IPS-20b (cell line): ENCODE data around the gene CD22.
"Not testable (repeated sequence)": the region's sequence is repeated elsewhere in the genome, so short reads cannot be mapped to it uniquely, and the experiment has no call there.

Experiments
- H3K27ac ChIP-seq: one replicate; pipeline ENCODE4 v1.5.1; 2013; ENCODE audit warnings: low read length
- H3K27me3 ChIP-seq: 2 replicates; pipeline ENCODE4 v1.6.1; 2013; ENCODE audit warnings: mild to moderate bottlenecking, low read length, inconsistent platforms; ENCODE audit not compliant: insufficient read depth
- H3K36me3 ChIP-seq: 2 replicates; pipeline ENCODE4 v1.6.1; 2013; ENCODE audit warnings: low read depth, mild to moderate bottlenecking, inconsistent platforms, low read length, moderate library complexity; ENCODE audit not compliant: insufficient read depth
- H3K4me1 ChIP-seq: 2 replicates; pipeline ENCODE4 v1.6.1; 2013; ENCODE audit warnings: mild to moderate bottlenecking, control low read depth, inconsistent platforms, low read length, moderate library complexity; ENCODE audit not compliant: insufficient read depth
- H3K4me3 ChIP-seq: 2 replicates; pipeline ENCODE4 v1.5.1; 2013; ENCODE audit warnings: mild to moderate bottlenecking, low read length, inconsistent platforms
- H3K9ac ChIP-seq: 2 replicates; pipeline ENCODE4 v1.6.1; 2013; ENCODE audit warnings: low read depth, mild to moderate bottlenecking, inconsistent platforms, low read length, moderate library complexity
- H3K9me3 ChIP-seq: 2 replicates; pipeline ENCODE4 v1.6.1; 2013; ENCODE audit warnings: mild to moderate bottlenecking, low read depth, low read length, inconsistent platforms; ENCODE audit not compliant: insufficient read depth

Gene CD22

DNA sequence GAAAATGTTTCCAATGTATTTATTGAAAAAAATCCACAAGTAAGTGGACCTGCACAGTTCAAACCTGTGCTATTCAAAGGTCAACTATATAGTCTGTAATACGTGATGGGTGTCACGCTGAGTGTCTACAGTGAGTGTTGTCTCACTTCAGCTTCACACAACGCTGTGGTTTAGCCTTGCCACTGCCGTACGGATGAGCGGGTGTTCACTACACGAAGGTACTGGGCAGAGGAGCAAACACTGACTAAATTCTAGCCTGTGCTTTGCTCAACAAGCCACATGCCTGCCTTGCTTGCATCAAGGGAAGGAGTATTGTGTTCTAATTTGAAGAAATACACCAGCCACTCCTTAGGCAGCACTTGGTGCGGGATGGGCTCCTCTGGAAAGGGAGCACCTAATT, 25.9 kb downstream of the CD22 start:
- H3K9ac ChIP-seq, result no peak overlapping the region
- H3K9me3 ChIP-seq, result no peaks in the 10 kb centered on the region
- H3K36me3 ChIP-seq, result no peaks in the 10 kb centered on the region
- no peak overlapping the region for H3K4me3 ChIP-seq
- H3K4me1 ChIP-seq, result no peaks in the 10 kb centered on the region
- H3K27ac ChIP-seq, result no peak overlapping the region
- no peaks in the 10 kb centered on the region for H3K27me3 ChIP-seq

DNA sequence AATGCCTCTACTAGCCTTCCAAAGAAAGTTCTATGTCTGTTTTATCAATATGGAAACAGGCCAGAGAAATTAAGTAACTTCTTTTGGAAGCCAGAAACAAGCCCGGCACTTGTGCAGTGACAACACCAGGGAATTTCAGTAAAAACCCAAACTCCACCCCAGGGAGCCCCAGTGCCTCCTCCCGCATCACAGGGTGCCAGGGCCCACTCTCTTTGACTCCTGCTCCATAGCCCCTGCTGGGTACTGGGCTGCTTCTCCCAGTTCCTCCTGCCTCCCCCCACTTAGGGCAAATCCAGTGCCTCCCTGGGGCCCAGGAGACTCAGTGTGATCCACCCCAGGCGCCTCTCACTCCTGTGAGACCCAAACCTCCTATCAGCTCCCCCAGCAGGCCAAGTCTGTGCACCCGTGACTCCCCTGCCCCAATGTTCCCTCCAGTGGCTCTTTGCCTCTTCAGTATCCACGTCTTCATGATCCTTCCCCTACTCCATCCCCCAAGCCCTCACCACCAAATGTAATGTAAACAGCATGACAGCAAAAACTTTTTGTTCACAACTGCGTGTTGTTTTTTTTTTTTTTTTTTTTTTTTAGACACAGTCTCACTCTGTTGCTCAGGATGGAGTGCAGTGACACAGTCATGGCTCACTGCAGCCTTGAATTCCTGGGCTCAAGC, 26.9 kb downstream of the CD22 start:
- no peaks in the 10 kb centered on the region for H3K27me3 ChIP-seq
- H3K27ac ChIP-seq, result no peak overlapping the region
- no peak overlapping the region for H3K9ac ChIP-seq
- H3K4me3 ChIP-seq, result no peak overlapping the region
- no peaks in the 10 kb centered on the region for H3K36me3 ChIP-seq
- H3K9me3 ChIP-seq, result no peaks in the 10 kb centered on the region
- no peaks in the 10 kb centered on the region for H3K4me1 ChIP-seq

GRCh38 chr19:35357867-35358573, 29.0 kb downstream of the CD22 start, which contains the start of gene FFAR3:
Gene FFAR3 (plus strand): TSS chr19:35358460. CDS start chr19:35358891, 431 bp downstream.
- H3K27ac ChIP-seq, result no peak within 1 kb of the TSS
- H3K36me3 ChIP-seq, result no peaks in the 10 kb centered on the region
- no peaks in the 10 kb centered on the region for H3K4me1 ChIP-seq
- H3K9me3 ChIP-seq, result no peaks in the 10 kb centered on the region
- H3K9ac ChIP-seq, result no peak within 1 kb of the TSS
- no peak within 1 kb of the TSS for H3K4me3 ChIP-seq
- no peaks in the 10 kb centered on the region for H3K27me3 ChIP-seq

DNA sequence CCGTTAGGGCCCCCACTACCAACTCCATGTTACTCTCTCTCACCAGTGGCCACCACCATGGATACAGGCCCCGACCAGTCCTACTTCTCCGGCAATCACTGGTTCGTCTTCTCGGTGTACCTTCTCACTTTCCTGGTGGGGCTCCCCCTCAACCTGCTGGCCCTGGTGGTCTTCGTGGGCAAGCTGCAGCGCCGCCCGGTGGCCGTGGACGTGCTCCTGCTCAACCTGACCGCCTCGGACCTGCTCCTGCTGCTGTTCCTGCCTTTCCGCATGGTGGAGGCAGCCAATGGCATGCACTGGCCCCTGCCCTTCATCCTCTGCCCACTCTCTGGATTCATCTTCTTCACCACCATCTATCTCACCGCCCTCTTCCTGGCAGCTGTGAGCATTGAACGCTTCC, 29.8 kb downstream of the CD22 start:
- not testable (repeated sequence) for H3K36me3 ChIP-seq, H3K27me3 ChIP-seq, H3K4me3 ChIP-seq, H3K27ac ChIP-seq, H3K9ac ChIP-seq, H3K4me1 ChIP-seq, H3K9me3 ChIP-seq

GRCh38 chr19:35359395-35359794, 30.4 kb downstream of the CD22 start:
- not testable (repeated sequence) for H3K4me3 ChIP-seq, H3K4me1 ChIP-seq, H3K27me3 ChIP-seq, H3K9me3 ChIP-seq, H3K27ac ChIP-seq, H3K9ac ChIP-seq, H3K36me3 ChIP-seq

GRCh38 chr19:35360081-35360480, 31.1 kb downstream of the CD22 start:
- H3K27ac ChIP-seq, H3K4me3 ChIP-seq, H3K9me3 ChIP-seq, H3K36me3 ChIP-seq, H3K9ac ChIP-seq, H3K4me1 ChIP-seq, H3K27me3 ChIP-seq: not testable (repeated sequence)

DNA sequence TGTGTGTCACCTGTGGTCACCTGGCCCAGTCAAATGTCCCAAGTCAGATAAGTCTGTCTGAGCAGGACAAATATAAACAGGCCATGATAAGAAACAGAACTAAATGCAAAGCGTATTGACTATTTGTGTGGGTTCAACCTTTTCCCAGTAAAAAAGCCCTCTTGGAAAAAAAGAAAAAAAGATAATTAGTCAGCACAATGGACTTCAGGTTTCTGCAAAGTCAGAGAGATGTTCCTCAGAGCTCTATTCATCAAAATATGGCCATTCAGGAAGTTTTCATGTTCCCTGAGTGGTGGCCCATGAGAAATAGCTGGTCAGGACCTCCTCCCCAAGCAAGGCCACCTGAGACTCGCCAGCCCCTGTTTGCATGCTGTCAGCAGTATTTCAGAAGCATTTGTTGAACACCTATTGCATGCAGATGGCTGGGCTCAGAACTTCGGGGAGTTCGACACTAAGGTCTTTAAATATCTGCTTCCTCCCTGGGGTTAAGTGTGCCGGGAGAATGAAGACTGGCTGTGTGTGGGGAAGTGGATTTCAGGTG, 32.0 kb downstream of the CD22 start:
- H3K9me3 ChIP-seq, result no peaks in the 10 kb centered on the region
- H3K27me3 ChIP-seq, result no peaks in the 10 kb centered on the region
- no peak overlapping the region for H3K4me3 ChIP-seq
- H3K9ac ChIP-seq, result no peak overlapping the region
- H3K36me3 ChIP-seq, result no peaks in the 10 kb centered on the region
- H3K27ac ChIP-seq, result no peak overlapping the region
- no peaks in the 10 kb centered on the region for H3K4me1 ChIP-seq

DNA sequence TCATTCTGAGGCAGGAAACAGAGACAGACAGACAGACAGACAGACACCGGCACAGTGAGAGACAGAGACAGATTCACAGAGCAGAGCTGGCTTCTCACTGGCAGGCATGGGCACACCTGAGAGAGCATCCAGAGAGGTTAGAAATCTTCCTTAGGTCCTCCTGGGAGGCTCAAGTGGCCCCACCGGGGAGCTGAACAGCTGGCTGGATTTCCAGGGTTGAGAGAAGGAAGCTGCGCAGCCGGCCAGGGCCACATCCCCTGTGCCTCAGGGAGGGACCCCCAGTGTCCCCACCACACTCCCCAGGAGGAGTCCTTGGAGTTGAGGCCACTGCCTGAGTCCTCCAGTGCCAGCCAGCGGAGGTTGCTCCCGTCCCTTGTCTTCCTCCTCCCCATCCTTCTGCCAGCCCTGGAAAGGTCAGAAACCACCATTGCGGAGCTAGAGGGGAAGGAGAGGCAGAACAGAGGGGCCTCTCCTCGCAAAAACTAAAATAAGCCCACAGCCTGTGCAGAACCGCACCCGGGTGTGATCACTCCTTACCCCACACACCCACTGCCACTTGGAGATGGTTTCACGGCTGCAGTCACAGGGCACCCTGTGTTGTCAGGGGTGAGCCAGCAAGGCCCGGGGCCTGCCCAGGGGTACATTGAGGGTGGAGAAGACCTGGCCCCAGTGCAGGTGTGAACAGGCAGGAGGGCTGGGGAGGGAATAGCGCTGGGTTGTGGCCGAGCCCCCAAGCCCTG, 33.4 kb downstream of the CD22 start:
- H3K9me3 ChIP-seq, result no peaks in the 10 kb centered on the region

DNA sequence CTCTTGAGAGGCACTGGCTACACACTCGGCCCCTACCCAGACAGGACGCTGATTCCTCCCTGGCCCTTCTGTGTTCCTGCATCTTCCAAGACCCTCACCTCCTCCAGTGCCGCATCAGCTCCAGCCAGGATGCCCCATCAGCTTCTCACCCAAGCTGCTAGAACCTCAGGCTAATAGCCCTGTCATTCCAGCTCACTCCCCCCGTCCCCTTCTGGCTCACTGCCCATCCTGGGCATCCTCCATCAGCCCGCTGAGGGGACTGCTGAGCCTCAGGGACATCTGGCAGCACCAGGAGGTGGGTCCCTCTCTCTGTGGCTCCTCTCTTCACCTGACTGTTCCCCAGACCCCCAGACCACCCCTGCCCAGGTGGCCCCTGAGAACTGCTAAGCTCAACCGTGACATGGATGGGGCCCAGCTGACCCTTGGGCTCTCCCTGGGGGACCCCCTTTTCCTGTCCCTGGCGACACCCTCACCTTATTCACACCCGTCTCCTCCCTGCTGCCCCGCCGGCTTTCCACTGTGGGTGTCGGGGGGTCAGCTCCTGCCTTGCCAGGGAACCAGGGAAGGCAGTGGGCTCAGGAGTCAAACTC, 34.1 kb downstream of the CD22 start:
- Histone ChIP-seq H3K36me3 (no peaks in the 10 kb centered on the region), H3K4me3 (no peak overlapping the region), H3K9ac (no peak overlapping the region), H3K27me3 (no peaks in the 10 kb centered on the region), H3K9me3 (no peaks in the 10 kb centered on the region), H3K4me1 (no peaks in the 10 kb centered on the region), H3K27ac (no peak overlapping the region)

More for the DNA sequence above, 33.4 kb downstream of the CD22 start:
- no peaks in the 10 kb centered on the region for H3K4me1 ChIP-seq
- H3K27me3 ChIP-seq, result no peaks in the 10 kb centered on the region
- H3K36me3 ChIP-seq, result no peaks in the 10 kb centered on the region
- no peak overlapping the region for H3K9ac ChIP-seq
- H3K4me3 ChIP-seq, result no peak overlapping the region
- no peak overlapping the region for H3K27ac ChIP-seq

- no peaks in the 10 kb centered on the region for H3K27me3 ChIP-seq
- H3K9ac ChIP-seq, result no peak overlapping the region
- H3K9me3 ChIP-seq, result no peaks in the 10 kb centered on the region
- no peak overlapping the region for H3K4me3 ChIP-seq
- no peaks in the 10 kb centered on the region for H3K4me1 ChIP-seq
- H3K27ac ChIP-seq, result no peak overlapping the region
- no peaks in the 10 kb centered on the region for H3K36me3 ChIP-seq
Measured at GRCh38 chr19:35363711-35364425, 34.9 kb downstream of the CD22 start.

- Histone ChIP-seq H3K9me3 (no peaks in the 10 kb centered on the region), H3K4me3 (no peak overlapping the region), H3K4me1 (no peaks in the 10 kb centered on the region), H3K27ac (no peak overlapping the region), H3K36me3 (no peaks in the 10 kb centered on the region), H3K9ac (no peak overlapping the region), H3K27me3 (no peaks in the 10 kb centered on the region)
Measured at GRCh38 chr19:35365303-35365702, 36.3 kb downstream of the CD22 start.
